Choroid plexus epithelial cell (primary cell): Measurements from ENCODE around the gene VAMP7.

Experiments
- DNase-seq: peaks from one replicate; pipeline ENCODE4 v3.0.0-alpha.2; 2010; ENCODE audit warnings: low read depth
- H3K4me3 ChIP-seq: 2 replicates; pipeline ENCODE4 v1.5.1; 2011; ENCODE audit warnings: low read depth, mild to moderate bottlenecking, control low read depth, low read length, moderate library complexity
- TF ChIP-seq, protein P1 (sequence below): conservative IDR thresholded peaks from 2 replicates; pipeline ENCODE4 v1.5.1; 2011; ENCODE audit warnings: low read depth, mild to moderate bottlenecking, control low read depth, inconsistent platforms, low read length, moderate library complexity

The VAMP7 gene

GRCh38 chrX:155870958-155871357 is 10.2 kb upstream of the VAMP7 start:
- no peak overlapping the region for H3K4me3 ChIP-seq
- TF ChIP-seq, protein P1, sequence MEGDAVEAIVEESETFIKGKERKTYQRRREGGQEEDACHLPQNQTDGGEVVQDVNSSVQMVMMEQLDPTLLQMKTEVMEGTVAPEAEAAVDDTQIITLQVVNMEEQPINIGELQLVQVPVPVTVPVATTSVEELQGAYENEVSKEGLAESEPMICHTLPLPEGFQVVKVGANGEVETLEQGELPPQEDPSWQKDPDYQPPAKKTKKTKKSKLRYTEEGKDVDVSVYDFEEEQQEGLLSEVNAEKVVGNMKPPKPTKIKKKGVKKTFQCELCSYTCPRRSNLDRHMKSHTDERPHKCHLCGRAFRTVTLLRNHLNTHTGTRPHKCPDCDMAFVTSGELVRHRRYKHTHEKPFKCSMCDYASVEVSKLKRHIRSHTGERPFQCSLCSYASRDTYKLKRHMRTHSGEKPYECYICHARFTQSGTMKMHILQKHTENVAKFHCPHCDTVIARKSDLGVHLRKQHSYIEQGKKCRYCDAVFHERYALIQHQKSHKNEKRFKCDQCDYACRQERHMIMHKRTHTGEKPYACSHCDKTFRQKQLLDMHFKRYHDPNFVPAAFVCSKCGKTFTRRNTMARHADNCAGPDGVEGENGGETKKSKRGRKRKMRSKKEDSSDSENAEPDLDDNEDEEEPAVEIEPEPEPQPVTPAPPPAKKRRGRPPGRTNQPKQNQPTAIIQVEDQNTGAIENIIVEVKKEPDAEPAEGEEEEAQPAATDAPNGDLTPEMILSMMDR = no peak
- no peak for DNase-seq

GRCh38 chrX:155871934-155872333 is 9.2 kb upstream of the VAMP7 start:
- TF ChIP-seq, protein P1 = no peak
- no peak for DNase-seq
- H3K4me3 ChIP-seq = no peak overlapping the region

- no peak for DNase-seq
- no peak overlapping the region for H3K4me3 ChIP-seq
- TF ChIP-seq, protein P1 = no peak
Observed at GRCh38 chrX:155873188-155873587, 8.0 kb upstream of the VAMP7 start.

DNA sequence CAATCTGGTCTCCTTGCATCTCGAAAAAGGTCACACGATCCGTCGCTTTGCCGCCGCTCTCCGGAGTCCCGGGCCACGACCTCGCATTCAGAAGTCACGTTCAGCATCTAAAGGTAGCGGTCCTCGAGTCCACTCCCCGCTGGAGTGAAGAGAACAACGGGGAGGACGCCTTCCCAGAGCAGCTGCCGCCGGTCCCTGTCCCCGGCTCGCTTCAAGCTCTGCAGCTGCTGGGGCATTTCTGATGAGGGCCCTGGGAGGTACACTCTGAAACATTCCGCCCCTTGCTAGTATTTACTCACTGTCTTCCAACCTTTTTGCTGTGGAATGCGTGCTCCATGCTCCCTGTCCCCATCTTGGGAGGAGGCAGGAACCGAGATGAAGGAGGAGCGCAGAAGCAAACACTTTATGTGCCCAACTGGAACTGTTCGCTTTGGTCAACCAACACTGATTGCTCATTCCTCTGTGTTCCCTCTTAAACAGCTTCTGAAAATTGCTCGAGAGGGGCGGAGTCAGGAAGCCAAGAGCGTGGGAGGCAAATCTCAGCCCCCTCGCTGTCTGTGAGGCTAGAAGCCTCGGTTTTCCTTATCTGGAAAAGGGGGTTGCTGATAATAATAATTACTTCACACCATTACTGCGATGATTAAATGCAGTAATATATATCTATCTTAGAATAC is 6.4 kb upstream of the VAMP7 start:
- no peak for DNase-seq
- TF ChIP-seq, protein P1 = no peak
- peak overlapping the region; percentile 14 for H3K4me3 ChIP-seq

GRCh38 chrX:155876704-155877103 is 4.4 kb upstream of the VAMP7 start:
- TF ChIP-seq, protein P1 = no peak
- no peak for DNase-seq
- no peak overlapping the region for H3K4me3 ChIP-seq

DNA sequence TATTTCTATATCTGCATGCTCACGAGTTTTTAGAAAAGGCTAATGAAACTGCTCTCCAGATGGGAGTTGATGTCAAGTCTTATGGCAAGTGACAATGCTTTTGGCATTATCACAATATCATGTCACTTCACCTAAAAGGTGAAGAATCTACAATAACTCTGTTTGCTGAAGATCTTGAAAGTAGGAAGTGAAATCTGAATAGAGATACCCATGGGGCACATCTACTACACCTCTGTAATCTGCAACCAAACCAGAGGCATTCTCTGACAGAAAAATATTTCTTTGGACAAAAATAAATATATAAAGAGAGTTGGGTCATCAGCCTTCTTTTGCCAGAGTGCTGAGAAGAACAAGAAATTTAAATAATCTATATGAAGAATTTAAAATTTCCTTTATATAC is 3.9 kb upstream of the VAMP7 start:
- no peak for DNase-seq
- no peak overlapping the region for H3K4me3 ChIP-seq
- TF ChIP-seq, protein P1 = no peak

- TF ChIP-seq, protein P1 = no peak
- peak overlapping the region; percentile 83 for H3K4me3 ChIP-seq
- peak; percentile 18 for DNase-seq
Observed at GRCh38 chrX:155880586-155881157, 473 bp upstream of the VAMP7 start.
